ENCODE results near the gene COL7A1. TPM values are rescaled to one million over a fixed set of nuclear protein-coding genes. Genes with fewer than 3 reads are reported as not detected.

Gene COL7A1
- total RNA-seq, 1 donor from 2014 or later, result 28.7 TPM

DNA sequence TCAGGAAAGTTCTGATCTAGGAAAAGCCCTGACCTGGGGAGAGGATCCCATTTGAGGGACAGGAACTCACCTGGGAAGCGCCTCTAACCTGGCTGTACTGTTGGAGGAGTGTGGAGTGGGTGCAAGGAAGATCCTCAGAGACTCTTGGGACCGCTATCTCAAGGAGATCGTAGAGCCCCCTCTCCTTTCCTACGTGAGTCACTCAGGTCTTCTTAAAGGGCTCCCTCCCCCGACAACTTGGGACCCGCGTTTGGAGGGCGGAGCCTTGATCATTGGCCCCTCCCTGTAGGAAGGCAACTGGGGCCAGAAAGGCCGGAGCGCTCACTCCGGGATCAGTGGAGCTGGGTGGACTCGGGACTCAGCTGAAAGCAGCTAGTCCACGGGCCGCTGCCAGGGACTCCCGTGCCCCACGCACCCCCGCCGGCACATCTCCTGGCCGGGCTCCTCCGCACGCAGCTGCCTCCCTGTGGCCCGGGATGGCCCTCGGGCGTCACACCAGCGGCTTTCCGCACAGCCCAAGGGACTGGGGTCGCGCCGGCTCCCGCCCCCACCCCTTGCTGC lies 39.6 kb upstream of the COL7A1 start:
- Histone ChIP-seq H3K4me1 (ENCODE audit: insufficient read depth, low read length) (peaks cover 16% of the 10 kb centered on the region), H3K79me2 (ENCODE audit: insufficient read depth, low read length) (peaks cover 22% of the 10 kb centered on the region), H3K9me3 (ENCODE audit: insufficient read depth, low read depth, low read length) (no peaks in the 10 kb centered on the region), H3K4me2 (ENCODE audit: low read length) (peak overlapping the region; percentile 87), H3K27me3 (ENCODE audit: insufficient read depth, low read length) (no peaks in the 10 kb centered on the region), H3K36me3 (ENCODE audit: insufficient read depth, low read length) (peaks cover 2% of the 10 kb centered on the region), H2AFZ (ENCODE audit: low read depth, low read length) (peak overlapping the region; percentile 77), H4K20me1 (ENCODE audit: insufficient read depth, low read length) (peaks cover 34% of the 10 kb centered on the region), H3K27ac (ENCODE audit: low read depth, low read length) (peak overlapping the region; percentile 36), H3K4me3 (ENCODE audit: insufficient read depth, low read depth, low read length) (peak overlapping the region; percentile 77), H3K9ac (ENCODE audit: low read length) (peak overlapping the region; percentile 85)
- peaks cover 26% of the 10 kb centered on the region for H3K36me3 Mint-ChIP-seq (ENCODE audit: low read depth, unreplicated experiment)
- H3K4me3 Mint-ChIP-seq (ENCODE audit: unreplicated experiment), result peak overlapping the region; percentile 88
- H3K9me3 Mint-ChIP-seq (ENCODE audit: unreplicated experiment), result no peaks in the 10 kb centered on the region
- peaks cover 2% of the 10 kb centered on the region for H3K27me3 Mint-ChIP-seq (ENCODE audit: low read depth, unreplicated experiment)
- DNase-seq (ENCODE audit: low read depth) (peak; percentile 45), FAIRE-seq (no peak)
- TF ChIP-seq EZH2 (IDR thresholded peaks at IDR 0.05; ENCODE audit: insufficient read depth, low read length), result no peak
- TF ChIP-seq, protein P1, sequence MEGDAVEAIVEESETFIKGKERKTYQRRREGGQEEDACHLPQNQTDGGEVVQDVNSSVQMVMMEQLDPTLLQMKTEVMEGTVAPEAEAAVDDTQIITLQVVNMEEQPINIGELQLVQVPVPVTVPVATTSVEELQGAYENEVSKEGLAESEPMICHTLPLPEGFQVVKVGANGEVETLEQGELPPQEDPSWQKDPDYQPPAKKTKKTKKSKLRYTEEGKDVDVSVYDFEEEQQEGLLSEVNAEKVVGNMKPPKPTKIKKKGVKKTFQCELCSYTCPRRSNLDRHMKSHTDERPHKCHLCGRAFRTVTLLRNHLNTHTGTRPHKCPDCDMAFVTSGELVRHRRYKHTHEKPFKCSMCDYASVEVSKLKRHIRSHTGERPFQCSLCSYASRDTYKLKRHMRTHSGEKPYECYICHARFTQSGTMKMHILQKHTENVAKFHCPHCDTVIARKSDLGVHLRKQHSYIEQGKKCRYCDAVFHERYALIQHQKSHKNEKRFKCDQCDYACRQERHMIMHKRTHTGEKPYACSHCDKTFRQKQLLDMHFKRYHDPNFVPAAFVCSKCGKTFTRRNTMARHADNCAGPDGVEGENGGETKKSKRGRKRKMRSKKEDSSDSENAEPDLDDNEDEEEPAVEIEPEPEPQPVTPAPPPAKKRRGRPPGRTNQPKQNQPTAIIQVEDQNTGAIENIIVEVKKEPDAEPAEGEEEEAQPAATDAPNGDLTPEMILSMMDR (IDR thresholded peaks at IDR 0.05; ENCODE audit: insufficient read depth, low read depth, low read length), result no peak
- H3K27ac Mint-ChIP-seq (ENCODE audit: unreplicated experiment), result no peak overlapping the region
- peaks cover 16% of the 10 kb centered on the region for H3K4me1 Mint-ChIP-seq (ENCODE audit: low read depth, unreplicated experiment)

DNA sequence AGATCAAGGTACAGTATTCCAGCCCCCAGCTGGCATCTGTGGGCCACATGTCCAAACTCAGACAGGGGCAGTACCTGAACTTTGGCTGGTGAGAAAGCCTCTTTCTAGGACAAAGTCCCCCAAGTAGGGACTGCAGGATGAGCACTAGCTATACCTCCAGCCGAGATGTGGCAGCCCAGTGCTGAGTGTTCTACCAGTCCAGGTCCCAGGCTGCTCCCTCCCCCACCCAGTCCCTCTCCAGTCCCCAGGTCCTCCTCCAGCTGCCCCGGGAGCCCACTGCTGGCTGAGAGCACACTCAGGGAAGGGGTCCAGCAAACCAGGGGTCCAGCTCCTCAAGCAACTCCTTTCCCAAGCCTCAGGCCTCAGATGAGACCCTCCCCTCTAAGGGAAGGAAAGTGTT lies 38.6 kb upstream of the COL7A1 start:
- H3K4me3 ChIP-seq (ENCODE audit: insufficient read depth, low read depth, low read length), result no peak overlapping the region
- FAIRE-seq (no peak), DNase-seq (ENCODE audit: low read depth) (no peak)
- H3K79me2 ChIP-seq (ENCODE audit: insufficient read depth, low read length), result peaks cover 22% of the 10 kb centered on the region
- Mint-ChIP-seq H3K27ac (ENCODE audit: unreplicated experiment) (no peak overlapping the region), H3K4me1 (ENCODE audit: low read depth, unreplicated experiment) (peaks cover 16% of the 10 kb centered on the region), H3K9me3 (ENCODE audit: unreplicated experiment) (no peaks in the 10 kb centered on the region), H3K27me3 (ENCODE audit: low read depth, unreplicated experiment) (no peaks in the 10 kb centered on the region), H3K36me3 (ENCODE audit: low read depth, unreplicated experiment) (peaks cover 30% of the 10 kb centered on the region), H3K4me3 (ENCODE audit: unreplicated experiment) (peak overlapping the region; percentile 88)
- no peak for TF ChIP-seq EZH2 (IDR thresholded peaks at IDR 0.05; ENCODE audit: insufficient read depth, low read length)
- TF ChIP-seq, protein P1 (IDR thresholded peaks at IDR 0.05; ENCODE audit: insufficient read depth, low read depth, low read length), result no peak
- no peaks in the 10 kb centered on the region for H3K27me3 ChIP-seq (ENCODE audit: insufficient read depth, low read length)
- H3K9me3 ChIP-seq (ENCODE audit: insufficient read depth, low read depth, low read length), result no peaks in the 10 kb centered on the region
- peaks cover 16% of the 10 kb centered on the region for H3K4me1 ChIP-seq (ENCODE audit: insufficient read depth, low read length)
- peaks cover 34% of the 10 kb centered on the region for H4K20me1 ChIP-seq (ENCODE audit: insufficient read depth, low read length)
- no peak overlapping the region for H3K27ac ChIP-seq (ENCODE audit: low read depth, low read length)
- peak overlapping the region; percentile 87 for H3K4me2 ChIP-seq (ENCODE audit: low read length)
- H3K36me3 ChIP-seq (ENCODE audit: insufficient read depth, low read length), result peaks cover 4% of the 10 kb centered on the region
- H3K9ac ChIP-seq (ENCODE audit: low read length), result peak overlapping the region; percentile 85
- no peak overlapping the region for H2AFZ ChIP-seq (ENCODE audit: low read depth, low read length)

DNA sequence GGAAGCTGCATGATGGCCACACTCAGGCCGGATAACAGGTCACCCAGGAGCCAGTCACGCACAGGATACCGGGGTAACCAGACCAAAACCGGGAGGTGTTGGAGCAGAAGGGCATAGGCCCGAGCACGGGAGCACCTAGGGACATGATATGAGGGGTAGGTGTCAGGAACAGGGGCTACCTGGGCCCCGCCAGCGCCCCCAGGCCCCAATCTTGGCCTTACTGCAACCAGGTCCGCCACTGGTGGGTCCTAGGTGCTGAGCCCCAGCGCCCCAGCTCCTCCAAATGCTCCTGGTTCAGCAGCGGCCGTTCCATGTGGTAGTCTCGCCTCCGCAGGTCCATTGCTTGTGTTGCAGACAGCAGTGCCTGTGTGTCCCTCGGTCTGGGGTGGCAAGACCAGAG lies 38.1 kb upstream of the COL7A1 start:
- Histone ChIP-seq H3K9me3 (ENCODE audit: insufficient read depth, low read depth, low read length) (no peaks in the 10 kb centered on the region), H2AFZ (ENCODE audit: low read depth, low read length) (no peak overlapping the region), H4K20me1 (ENCODE audit: insufficient read depth, low read length) (peaks cover 34% of the 10 kb centered on the region), H3K4me1 (ENCODE audit: insufficient read depth, low read length) (peaks cover 16% of the 10 kb centered on the region), H3K27me3 (ENCODE audit: insufficient read depth, low read length) (no peaks in the 10 kb centered on the region), H3K4me3 (ENCODE audit: insufficient read depth, low read depth, low read length) (no peak overlapping the region), H3K27ac (ENCODE audit: low read depth, low read length) (no peak overlapping the region), H3K4me2 (ENCODE audit: low read length) (no peak overlapping the region), H3K79me2 (ENCODE audit: insufficient read depth, low read length) (peaks cover 22% of the 10 kb centered on the region), H3K36me3 (ENCODE audit: insufficient read depth, low read length) (peaks cover 4% of the 10 kb centered on the region), H3K9ac (ENCODE audit: low read length) (no peak overlapping the region)
- H3K36me3 Mint-ChIP-seq (ENCODE audit: low read depth, unreplicated experiment), result peaks cover 29% of the 10 kb centered on the region
- H3K27me3 Mint-ChIP-seq (ENCODE audit: low read depth, unreplicated experiment), result no peaks in the 10 kb centered on the region
- no peak overlapping the region for H3K4me3 Mint-ChIP-seq (ENCODE audit: unreplicated experiment)
- DNase-seq (ENCODE audit: low read depth) (no peak), FAIRE-seq (no peak)
- H3K4me1 Mint-ChIP-seq (ENCODE audit: low read depth, unreplicated experiment), result peaks cover 16% of the 10 kb centered on the region
- H3K9me3 Mint-ChIP-seq (ENCODE audit: unreplicated experiment), result no peaks in the 10 kb centered on the region
- no peak overlapping the region for H3K27ac Mint-ChIP-seq (ENCODE audit: unreplicated experiment)
- TF ChIP-seq EZH2 (IDR thresholded peaks at IDR 0.05; ENCODE audit: insufficient read depth, low read length), result no peak
- TF ChIP-seq, protein P1 (IDR thresholded peaks at IDR 0.05; ENCODE audit: insufficient read depth, low read depth, low read length), result no peak
